Left hindlimb (tissue), 1 donor: ENCODE results near the gene ZNF467.
A peak's percentile ranks its signal among the peaks of the same experiment; 100 is the strongest.

ENCODE experiments used
- DNase-seq: peaks from one replicate; pipeline ENCODE4 v3.0.0-alpha.2; 2018

The ZNF467 gene

GRCh38 chr7:149785402-149785801, 12.0 kb upstream of the ZNF467 start:
- no peak for DNase-seq

- no peak for DNase-seq
These were observed 10.8 kb upstream of the ZNF467 start for GRCh38 chr7:149784251-149784608.

- no peak for DNase-seq
These were observed 10.2 kb upstream of the ZNF467 start for GRCh38 chr7:149783386-149784250.

- no peak for DNase-seq
These were observed 9.4 kb upstream of the ZNF467 start for GRCh38 chr7:149782682-149783345.

GRCh38 chr7:149781921-149782320, 8.5 kb upstream of the ZNF467 start:
- no peak for DNase-seq

GRCh38 chr7:149780636-149781419, 7.4 kb upstream of the ZNF467 start:
- no peak for DNase-seq

GRCh38 chr7:149780056-149780455, 6.7 kb upstream of the ZNF467 start:
- no peak for DNase-seq

- DNase-seq: no peak
These were observed 6.1 kb upstream of the ZNF467 start for GRCh38 chr7:149779502-149779805.

- DNase-seq: peak; percentile 20
These were observed 5.5 kb upstream of the ZNF467 start for GRCh38 chr7:149778696-149779501.

- DNase-seq: no peak
These were observed 4.9 kb upstream of the ZNF467 start for GRCh38 chr7:149778327-149778637.

- peak; percentile 21 for DNase-seq
These were observed 4.4 kb upstream of the ZNF467 start for GRCh38 chr7:149777551-149778326.

GRCh38 chr7:149776848-149777407, 3.5 kb upstream of the ZNF467 start:
- DNase-seq: no peak

- DNase-seq: no peak
These were observed 2.9 kb upstream of the ZNF467 start for GRCh38 chr7:149776289-149776688.

GRCh38 chr7:149775176-149775556, 1.8 kb upstream of the ZNF467 start:
- no peak for DNase-seq

- peak; percentile 58 for DNase-seq
These were observed 1.1 kb upstream of the ZNF467 start for GRCh38 chr7:149774237-149775175.

GRCh38 chr7:149772956-149773434, 393 bp downstream of the ZNF467 start:
- no peak for DNase-seq

GRCh38 chr7:149772241-149772955, 990 bp downstream of the ZNF467 start:
- no peak for DNase-seq

GRCh38 chr7:149771720-149772240, 1.6 kb downstream of the ZNF467 start:
- DNase-seq: peak; percentile 96
